HG03039 (cell line): ENCODE measurements around the gene MOGAT2.
"Not testable (repeated sequence)": the region's sequence is repeated elsewhere in the genome, so short reads cannot be mapped to it uniquely, and the experiment has no call there.

Experiments
- ATAC-seq: cut with Tn5 transposase; IDR thresholded peaks from one replicate; pipeline ENCODE4 v1.9.1; 2021; ENCODE audit warnings: mild to moderate bottlenecking, moderate library complexity; ENCODE audit not compliant: unreplicated experiment

The MOGAT2 gene

GRCh38 chr11:75717608-75718418, at the start of gene MOGAT2:
MOGAT2 (plus strand) TSS chr11:75717838; CDS start chr11:75717889, 51 bp downstream.
- no peak for ATAC-seq

DNA sequence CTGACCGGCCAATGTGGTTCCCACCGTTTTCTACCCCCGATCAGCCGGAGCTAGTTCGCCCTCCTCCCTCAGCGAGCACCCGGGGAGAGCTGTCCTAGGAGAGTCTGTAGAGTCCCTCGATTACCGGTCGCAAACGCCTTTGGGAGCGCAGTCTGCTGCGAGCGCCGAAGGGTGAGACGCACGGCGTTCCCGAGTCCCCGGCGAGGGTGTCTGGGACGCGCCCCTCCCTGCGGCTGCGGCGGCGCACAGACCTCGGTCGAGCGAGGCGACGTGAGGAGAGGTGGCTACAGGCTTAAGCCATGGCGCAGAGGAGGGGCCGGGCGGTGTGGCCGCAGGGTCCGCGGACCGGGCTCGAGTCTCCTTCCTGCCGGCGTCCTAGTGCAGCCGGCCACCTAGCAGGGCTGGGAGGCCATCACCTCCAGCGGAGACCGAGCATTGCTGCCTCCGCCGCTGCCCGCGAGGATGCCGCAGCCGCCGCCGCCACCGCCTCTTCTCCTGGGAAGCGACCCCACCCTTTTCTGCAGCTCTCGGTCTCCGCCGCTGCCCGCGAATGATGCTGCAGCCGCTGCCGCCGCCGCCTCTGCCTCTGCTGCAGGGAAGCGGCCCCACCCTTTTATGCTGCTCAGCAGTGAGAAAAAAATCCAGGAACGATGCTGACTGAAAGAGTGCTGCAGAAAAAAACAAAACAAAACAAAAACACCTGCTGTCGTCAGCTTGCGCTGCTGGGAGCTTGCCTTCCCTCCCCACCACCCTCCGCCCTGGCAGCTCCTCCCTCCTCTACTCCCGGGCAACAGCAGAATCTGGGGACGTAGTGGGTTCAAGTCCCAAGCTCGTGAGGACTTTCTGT, 49.0 kb upstream of the MOGAT2 start, which contains the start of gene MAP6:
MAP6 (minus strand) TSS at position 588 of the 847 bp plus-strand sequence. CDS start 669 bp downstream, outside the sequence.
- ATAC-seq = no peak

- no peak for ATAC-seq
Measured at GRCh38 chr11:75673977-75674582, 43.6 kb upstream of the MOGAT2 start.

DNA sequence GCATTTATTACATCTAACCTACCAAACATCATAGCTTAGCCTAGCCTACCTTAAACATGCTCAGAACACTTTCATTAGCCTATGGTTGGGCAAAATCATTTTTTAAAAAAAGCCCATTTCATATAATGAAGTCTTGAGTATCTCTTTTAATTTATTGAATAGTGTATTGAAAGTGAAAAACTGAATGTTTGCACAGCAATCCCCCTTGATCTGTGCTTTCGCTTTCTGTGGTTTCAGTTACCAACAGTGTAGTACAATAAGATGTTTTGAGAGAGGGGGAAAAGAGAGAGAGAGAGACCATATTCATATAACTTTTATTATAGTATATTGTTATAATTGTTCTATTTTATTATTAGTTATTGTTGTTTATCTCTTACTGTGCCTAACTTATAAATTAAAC, 40.4 kb upstream of the MOGAT2 start:
- no peak for ATAC-seq

GRCh38 chr11:75677909-75678308, 39.7 kb upstream of the MOGAT2 start:
- ATAC-seq = no peak

- no peak for ATAC-seq
Measured at GRCh38 chr11:75678620-75679259, 38.9 kb upstream of the MOGAT2 start.

DNA sequence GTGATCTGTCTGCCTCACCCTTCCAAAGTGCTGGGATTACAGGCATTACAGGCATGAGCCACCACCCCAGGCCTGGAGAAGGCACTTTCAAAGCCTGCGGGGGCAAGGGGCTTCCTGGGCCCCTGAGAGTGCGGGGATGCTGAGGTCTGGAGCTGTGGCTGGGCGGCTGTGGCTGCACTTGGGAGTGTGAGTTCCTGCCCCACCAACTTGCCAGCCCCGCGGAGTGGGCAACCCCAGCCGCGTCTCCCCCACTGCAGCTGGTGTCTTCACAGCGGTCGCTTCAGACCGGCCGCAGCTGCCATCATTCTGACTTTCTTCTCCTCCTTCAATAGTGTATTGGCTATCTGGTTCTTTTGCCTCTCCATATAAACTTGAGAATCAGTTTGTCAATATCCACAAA, 38.1 kb upstream of the MOGAT2 start:
- no peak for ATAC-seq

DNA sequence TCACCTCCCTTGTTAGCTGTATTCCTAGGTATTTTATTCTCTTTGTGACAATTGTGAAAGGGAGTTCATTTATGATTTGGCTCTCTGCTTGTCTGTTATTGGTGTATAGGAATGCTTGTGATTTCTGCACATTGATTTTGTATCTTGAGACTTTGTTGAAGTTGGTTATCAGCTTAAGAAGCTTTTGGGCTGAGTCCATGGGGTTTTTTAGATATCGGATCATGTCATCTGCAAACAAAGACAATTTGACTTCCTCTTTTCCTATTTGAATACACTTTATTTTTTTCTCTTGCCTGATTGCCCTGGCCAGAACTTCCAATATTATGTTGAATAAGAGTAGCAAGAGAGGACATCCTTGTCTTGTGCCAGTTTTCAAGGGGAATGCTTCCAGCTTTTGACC, 33.8 kb upstream of the MOGAT2 start:
- not testable (repeated sequence) for ATAC-seq

- no peak for ATAC-seq
Measured at GRCh38 chr11:75689863-75690609, 27.6 kb upstream of the MOGAT2 start.

- no peak for ATAC-seq
Measured at GRCh38 chr11:75691804-75692203, 25.8 kb upstream of the MOGAT2 start.

DNA sequence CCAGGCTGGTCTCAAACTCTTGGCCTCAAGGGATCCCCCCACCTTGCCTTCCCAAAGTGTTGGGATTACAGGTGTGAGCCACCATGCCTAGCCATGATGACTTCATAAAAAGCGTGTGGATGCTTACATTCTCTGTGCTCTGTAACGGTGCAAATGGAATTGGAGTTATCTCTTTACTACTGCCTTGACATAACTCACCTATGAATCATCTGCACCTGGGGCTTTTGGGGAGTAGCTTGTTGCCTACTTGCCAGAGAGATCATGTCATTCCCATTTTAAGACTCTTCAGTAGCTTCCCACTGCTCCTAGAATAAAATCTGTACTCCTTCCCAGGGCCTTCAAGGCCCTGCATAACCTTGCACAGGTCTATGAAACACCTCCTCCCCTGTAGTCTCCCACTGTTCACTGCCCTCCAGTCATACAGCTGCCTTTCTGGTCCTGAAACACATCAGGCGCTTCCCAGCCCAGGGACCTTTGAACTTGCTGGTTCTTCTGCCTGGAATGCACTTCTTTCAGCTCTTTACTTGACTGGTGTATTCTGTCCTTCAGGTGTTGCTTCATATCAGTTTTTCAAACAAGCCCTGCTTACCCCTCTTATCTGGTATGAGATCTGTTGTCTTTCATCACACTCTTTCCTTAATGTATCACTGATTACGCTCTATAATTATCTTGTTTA, 19.6 kb upstream of the MOGAT2 start:
- ATAC-seq = no peak

DNA sequence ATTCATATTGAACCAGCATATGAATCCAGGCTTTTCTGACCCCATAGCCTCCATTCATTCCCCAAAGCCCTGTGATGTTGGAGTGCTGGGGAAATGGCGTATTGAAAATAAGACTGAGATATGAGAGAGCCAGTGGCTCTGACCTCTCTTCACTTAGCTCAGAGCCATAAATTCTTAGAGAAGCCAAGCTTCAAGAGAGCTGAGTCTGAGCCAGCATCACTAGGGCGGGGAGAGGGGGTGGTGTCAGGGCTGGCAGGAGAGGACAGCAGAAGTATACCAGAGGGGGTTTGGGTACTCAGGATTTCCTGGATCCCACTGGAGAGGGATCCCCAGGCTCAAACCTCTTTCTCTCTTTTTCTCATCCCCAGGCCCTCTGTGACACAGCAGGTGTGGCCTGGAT, 16.7 kb upstream of the MOGAT2 start:
- ATAC-seq = no peak

DNA sequence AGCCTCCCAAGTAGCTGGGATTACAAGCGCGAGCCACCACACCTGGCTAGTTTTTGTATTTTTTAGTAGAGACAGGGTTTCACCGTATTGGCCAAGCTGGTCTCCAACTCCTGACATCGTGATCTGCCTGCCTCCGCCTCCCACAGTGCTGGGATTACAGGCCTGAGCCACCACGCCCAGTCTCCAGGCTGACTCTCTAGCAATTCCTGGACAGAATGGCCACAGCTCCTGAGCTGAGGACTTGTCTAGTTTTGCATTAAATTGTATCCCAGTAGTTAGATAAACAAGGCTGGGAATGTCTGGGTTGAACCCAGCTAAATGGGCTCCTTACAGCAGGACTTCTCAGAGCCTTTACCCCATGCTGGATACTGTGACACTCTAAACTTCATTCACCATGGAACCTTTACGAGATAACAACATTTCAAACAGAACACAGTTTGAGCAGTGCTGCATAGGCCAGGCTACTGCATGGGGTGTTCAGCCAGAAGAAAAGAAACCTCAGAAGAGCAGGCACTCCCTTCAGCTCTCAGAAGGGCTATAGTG, 13.9 kb upstream of the MOGAT2 start:
- ATAC-seq = no peak

GRCh38 chr11:75705541-75705940, 12.1 kb upstream of the MOGAT2 start:
- no peak for ATAC-seq

GRCh38 chr11:75706260-75706729, 11.3 kb upstream of the MOGAT2 start:
- ATAC-seq = no peak

DNA sequence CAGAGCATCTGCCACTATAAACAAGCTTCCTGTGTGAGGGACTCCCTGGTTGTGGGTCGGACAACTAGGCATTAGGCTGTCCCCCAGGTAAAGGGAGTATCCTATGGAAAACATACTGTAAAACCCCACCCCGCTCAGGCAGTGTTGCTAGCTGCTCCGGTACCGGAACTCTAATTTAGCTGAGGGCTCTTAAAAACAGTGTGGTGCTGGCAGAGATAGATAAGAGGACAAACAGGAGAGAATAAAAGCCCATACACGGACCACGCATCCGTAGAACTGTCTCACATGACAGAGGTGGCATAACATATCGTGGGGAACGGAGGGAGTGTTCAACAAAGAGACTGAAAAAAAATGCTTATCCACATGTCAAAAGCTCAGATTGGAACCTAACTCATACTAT, 3.4 kb upstream of the MOGAT2 start:
- no peak for ATAC-seq

DNA sequence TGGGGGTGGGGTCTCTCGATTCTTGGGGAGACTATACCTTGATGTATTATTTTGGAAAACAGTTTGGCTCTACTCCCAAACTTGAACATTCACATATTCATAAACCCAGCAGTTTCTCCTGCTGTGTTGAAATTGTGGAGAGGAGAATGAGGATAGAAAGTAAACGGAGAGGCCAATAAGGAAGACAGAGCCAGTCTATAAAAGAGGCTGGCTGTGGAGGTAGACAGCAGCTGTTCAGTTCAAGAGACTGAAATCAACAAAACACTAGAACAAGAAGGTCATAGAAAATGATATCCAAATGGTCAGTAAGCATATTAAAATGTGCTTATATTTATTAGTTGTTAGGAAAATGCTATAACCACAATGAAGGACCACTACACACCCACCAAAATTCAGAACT, 1.9 kb upstream of the MOGAT2 start:
- no peak for ATAC-seq

DNA sequence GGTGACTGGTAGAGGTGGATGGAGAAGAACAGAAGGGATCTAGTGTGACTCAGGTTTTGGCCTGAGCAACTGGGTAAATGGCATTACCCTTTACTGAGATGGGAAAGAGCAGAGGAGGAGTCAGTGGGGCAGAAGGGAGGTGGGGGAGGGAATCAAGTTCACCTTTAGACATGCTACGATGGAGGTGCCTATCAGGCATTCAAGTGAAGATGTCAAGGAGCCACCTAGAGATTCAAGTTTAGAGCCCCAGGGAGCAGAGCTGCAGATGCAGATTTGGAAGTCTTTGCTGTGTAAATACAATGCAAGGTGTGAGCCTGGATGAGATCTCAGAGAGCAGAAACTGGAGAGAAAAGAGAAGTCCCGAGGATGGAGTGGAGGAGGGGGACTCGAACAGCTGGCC, 979 bp upstream of the MOGAT2 start:
- ATAC-seq = no peak
